ENCODE results near the gene BCAS1. TPM values are rescaled to one million over a fixed set of nuclear protein-coding genes. Genes with fewer than 3 reads are reported as not detected.

BCAS1 gene
- total RNA-seq, 1 experiment from 2014 or later = 0.17 TPM

DNA sequence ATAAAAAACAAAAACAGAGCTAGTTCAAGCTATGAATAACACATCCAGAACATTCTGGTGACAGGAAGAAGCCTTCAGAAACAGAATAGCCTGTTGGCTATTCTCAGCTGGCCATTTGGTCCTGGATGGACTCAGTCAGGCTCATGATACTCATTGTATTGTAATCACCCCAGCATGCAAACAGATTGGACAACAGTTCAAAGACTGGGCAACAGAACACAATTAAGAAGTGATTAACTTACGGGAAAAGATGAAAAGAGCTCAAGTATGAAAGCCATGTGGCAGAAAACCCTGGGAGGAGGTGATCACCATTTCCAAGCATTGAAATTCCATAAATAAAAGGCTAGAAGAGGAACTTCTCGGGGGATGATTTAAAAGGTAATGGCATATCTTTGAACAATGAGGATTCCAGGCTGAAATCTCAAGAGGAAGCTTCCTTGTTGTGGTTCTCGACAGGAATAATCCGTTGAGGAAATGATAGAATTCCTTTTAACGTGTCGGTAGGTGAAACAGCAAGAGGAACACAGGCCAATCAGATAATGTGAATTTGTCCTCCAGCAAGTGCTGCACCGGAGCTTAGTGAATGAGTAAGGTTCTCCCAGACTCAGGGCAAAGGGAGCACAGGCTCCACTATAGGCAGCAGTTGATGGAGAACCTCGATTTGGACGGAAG lies 172.4 kb downstream of the BCAS1 start (continued):
- TF ChIP-seq SIN3A (IDR thresholded peaks at IDR 0.05; ENCODE audit: low read depth) = no peak
- TF ChIP-seq CEBPB (IDR thresholded peaks at IDR 0.05; ENCODE audit: low read depth) = no peak

DNA sequence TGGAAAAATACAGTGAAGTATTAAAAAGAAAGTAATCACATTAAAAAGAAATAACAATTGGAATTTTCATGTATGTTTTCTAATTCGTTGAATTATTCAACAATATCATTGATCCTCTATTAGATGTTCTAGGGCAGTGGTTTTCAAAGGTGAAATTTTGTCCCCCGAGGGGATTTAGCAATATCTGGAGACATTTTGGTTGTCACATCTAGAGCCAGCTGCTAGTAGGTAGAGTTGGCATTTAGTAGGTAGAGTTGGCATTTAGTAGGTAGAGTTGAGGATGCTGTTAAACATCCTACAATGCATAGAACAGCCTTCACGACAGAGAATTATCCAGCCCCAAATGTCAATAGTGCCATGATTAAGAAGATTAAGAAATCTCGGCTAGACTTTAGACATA lies 173.7 kb downstream of the BCAS1 start:
- H3K4me1 ChIP-seq (ENCODE audit: control insufficient read depth in 1 of 2, insufficient read depth in 2 of 2, low read length in 2 of 2) = peaks cover 6 to 34% of the 10 kb centered on the region in 2 experiments

More for the DNA sequence above, 173.7 kb downstream of the BCAS1 start:
- H3K79me2 ChIP-seq (ENCODE audit: insufficient read depth, low read length) = no peaks in the 10 kb centered on the region
- no peak overlapping the region for H3K4me2 ChIP-seq (ENCODE audit: low read length)
- DNase-seq (ENCODE audit: low read depth, low spot score) = no peak
- RAD21 ChIA-PET (ENCODE audit: low non-redundant PET in 1 of 2, low total read pairs in 2 of 2, uncharacterized antibody in 2 of 2, unreplicated experiment in 2 of 2) = no interaction called here
- H2AFZ ChIP-seq (ENCODE audit: low read depth, low read length, poor library complexity, severe bottlenecking) = no peak overlapping the region
- no peak overlapping the region for H3K27ac ChIP-seq (ENCODE audit: low read depth, low read length)
- no peaks in the 10 kb centered on the region for H3K36me3 ChIP-seq (ENCODE audit: control insufficient read depth in 1 of 2, insufficient read depth in 2 of 2, low read length in 2 of 2)
- TF ChIP-seq RAD21 (IDR thresholded peaks at IDR 0.05; ENCODE audit: low read depth) = no peak
- TF ChIP-seq TCF7L2 (IDR thresholded peaks at IDR 0.05; ENCODE audit: borderline replicate concordance, extremely low read depth, insufficient read depth, insufficient read length) = no peak
- TF ChIP-seq SRF (IDR thresholded peaks at IDR 0.05; ENCODE audit: low read depth) = no peak
- no peak for TF ChIP-seq ZNF274 (IDR thresholded peaks at IDR 0.05; ENCODE audit: low read depth, low read length)
- no peak for TF ChIP-seq SIN3A (IDR thresholded peaks at IDR 0.05; ENCODE audit: low read depth)
- TF ChIP-seq, protein P1, sequence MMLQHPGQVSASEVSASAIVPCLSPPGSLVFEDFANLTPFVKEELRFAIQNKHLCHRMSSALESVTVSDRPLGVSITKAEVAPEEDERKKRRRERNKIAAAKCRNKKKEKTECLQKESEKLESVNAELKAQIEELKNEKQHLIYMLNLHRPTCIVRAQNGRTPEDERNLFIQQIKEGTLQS (IDR thresholded peaks at IDR 0.05) = no peak
- TF ChIP-seq, protein P2, sequence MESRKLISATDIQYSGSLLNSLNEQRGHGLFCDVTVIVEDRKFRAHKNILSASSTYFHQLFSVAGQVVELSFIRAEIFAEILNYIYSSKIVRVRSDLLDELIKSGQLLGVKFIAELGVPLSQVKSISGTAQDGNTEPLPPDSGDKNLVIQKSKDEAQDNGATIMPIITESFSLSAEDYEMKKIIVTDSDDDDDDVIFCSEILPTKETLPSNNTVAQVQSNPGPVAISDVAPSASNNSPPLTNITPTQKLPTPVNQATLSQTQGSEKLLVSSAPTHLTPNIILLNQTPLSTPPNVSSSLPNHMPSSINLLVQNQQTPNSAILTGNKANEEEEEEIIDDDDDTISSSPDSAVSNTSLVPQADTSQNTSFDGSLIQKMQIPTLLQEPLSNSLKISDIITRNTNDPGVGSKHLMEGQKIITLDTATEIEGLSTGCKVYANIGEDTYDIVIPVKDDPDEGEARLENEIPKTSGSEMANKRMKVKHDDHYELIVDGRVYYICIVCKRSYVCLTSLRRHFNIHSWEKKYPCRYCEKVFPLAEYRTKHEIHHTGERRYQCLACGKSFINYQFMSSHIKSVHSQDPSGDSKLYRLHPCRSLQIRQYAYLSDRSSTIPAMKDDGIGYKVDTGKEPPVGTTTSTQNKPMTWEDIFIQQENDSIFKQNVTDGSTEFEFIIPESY (IDR thresholded peaks at IDR 0.05; ENCODE audit: extremely low read depth, insufficient replicate concordance, low read length) = no peak
- TF ChIP-seq, protein P3, sequence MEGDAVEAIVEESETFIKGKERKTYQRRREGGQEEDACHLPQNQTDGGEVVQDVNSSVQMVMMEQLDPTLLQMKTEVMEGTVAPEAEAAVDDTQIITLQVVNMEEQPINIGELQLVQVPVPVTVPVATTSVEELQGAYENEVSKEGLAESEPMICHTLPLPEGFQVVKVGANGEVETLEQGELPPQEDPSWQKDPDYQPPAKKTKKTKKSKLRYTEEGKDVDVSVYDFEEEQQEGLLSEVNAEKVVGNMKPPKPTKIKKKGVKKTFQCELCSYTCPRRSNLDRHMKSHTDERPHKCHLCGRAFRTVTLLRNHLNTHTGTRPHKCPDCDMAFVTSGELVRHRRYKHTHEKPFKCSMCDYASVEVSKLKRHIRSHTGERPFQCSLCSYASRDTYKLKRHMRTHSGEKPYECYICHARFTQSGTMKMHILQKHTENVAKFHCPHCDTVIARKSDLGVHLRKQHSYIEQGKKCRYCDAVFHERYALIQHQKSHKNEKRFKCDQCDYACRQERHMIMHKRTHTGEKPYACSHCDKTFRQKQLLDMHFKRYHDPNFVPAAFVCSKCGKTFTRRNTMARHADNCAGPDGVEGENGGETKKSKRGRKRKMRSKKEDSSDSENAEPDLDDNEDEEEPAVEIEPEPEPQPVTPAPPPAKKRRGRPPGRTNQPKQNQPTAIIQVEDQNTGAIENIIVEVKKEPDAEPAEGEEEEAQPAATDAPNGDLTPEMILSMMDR (IDR thresholded peaks at IDR 0.05 in 2 of 3, conservative IDR thresholded peaks at IDR 0.05 in 1 of 3; ENCODE audit: borderline replicate concordance in 1 of 3, insufficient read depth in 1 of 3, low read depth in 2 of 3, low read length in 2 of 3) = no peak
- no peak for TF ChIP-seq POLR2A (IDR thresholded peaks at IDR 0.05; ENCODE audit: borderline replicate concordance, extremely low read depth, insufficient read depth, insufficient read length)
- no peak for TF ChIP-seq JUND (IDR thresholded peaks at IDR 0.05)
- TF ChIP-seq, protein P4, sequence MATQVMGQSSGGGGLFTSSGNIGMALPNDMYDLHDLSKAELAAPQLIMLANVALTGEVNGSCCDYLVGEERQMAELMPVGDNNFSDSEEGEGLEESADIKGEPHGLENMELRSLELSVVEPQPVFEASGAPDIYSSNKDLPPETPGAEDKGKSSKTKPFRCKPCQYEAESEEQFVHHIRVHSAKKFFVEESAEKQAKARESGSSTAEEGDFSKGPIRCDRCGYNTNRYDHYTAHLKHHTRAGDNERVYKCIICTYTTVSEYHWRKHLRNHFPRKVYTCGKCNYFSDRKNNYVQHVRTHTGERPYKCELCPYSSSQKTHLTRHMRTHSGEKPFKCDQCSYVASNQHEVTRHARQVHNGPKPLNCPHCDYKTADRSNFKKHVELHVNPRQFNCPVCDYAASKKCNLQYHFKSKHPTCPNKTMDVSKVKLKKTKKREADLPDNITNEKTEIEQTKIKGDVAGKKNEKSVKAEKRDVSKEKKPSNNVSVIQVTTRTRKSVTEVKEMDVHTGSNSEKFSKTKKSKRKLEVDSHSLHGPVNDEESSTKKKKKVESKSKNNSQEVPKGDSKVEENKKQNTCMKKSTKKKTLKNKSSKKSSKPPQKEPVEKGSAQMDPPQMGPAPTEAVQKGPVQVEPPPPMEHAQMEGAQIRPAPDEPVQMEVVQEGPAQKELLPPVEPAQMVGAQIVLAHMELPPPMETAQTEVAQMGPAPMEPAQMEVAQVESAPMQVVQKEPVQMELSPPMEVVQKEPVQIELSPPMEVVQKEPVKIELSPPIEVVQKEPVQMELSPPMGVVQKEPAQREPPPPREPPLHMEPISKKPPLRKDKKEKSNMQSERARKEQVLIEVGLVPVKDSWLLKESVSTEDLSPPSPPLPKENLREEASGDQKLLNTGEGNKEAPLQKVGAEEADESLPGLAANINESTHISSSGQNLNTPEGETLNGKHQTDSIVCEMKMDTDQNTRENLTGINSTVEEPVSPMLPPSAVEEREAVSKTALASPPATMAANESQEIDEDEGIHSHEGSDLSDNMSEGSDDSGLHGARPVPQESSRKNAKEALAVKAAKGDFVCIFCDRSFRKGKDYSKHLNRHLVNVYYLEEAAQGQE (IDR thresholded peaks at IDR 0.05; ENCODE audit: low read depth) = no peak
- TF ChIP-seq EZH2phosphoT487 (IDR thresholded peaks at IDR 0.05; ENCODE audit: borderline replicate concordance) = no peak
- TF ChIP-seq CBX3 (IDR thresholded peaks at IDR 0.05; ENCODE audit: low read depth) = no peak
- no peak for TF ChIP-seq ZFX (IDR thresholded peaks at IDR 0.05)
- no peak for TF ChIP-seq POLR2AphosphoS5 (IDR thresholded peaks at IDR 0.05; ENCODE audit: low read depth, low read length)
- TF ChIP-seq SP1 (IDR thresholded peaks at IDR 0.05; ENCODE audit: low read depth) = no peak
- TF ChIP-seq CEBPB (IDR thresholded peaks at IDR 0.05; ENCODE audit: low read depth) = no peak
- no peaks in the 10 kb centered on the region for H4K20me1 ChIP-seq (ENCODE audit: insufficient read depth)
- no peaks in the 10 kb centered on the region for H3K9me2 ChIP-seq (ENCODE audit: insufficient read depth)
- POLR2A ChIA-PET = no interaction called here
- no peaks in the 10 kb centered on the region for H3K9me3 ChIP-seq (ENCODE audit: control insufficient read depth in 1 of 2, insufficient read depth in 1 of 2, low read depth in 1 of 2, low read length in 2 of 2)
- no peak overlapping the region for H3K4me3 ChIP-seq (replicated peaks in 1 of 2; ENCODE audit: low read depth in 1 of 2, low read length in 2 of 2)
- CTCF ChIA-PET = no interaction called here
- intact Hi-C loops (cut with micrococcal nuclease) = no loop called here
- H3K27me3 ChIP-seq (ENCODE audit: insufficient read depth, low read length) = no peaks in the 10 kb centered on the region
- no peak for ATAC-seq
- BruUV-seq (replicated peaks) = no TSS peak
- no peak overlapping the region for H3K9ac ChIP-seq (ENCODE audit: low read length)
